Measurements from ENCODE around the gene IGFBP2. TPM values are rescaled to one million over a fixed set of nuclear protein-coding genes. Genes with fewer than 3 reads are reported as not detected.

Gene IGFBP2
- total and polyA plus RNA-seq, 9 of the 15 experiments (the other 6 are each of a cell fraction or from before 2014, with no cell fraction given), result 0.93 TPM; not detected in 8

GRCh38 chr2:216608525-216608924 lies 24.7 kb upstream of the IGFBP2 start (continued):
- TF ChIP-seq MEF2D (tag; conservative IDR thresholded peaks at IDR 0.05; ENCODE audit: low read depth), result no peak; the same call in 1 of the 2 replicates
- no peak for TF ChIP-seq HMGN3 (IDR thresholded peaks at IDR 0.05; ENCODE audit: borderline replicate concordance, extremely low read depth, insufficient read length, low read depth, low read length)
- 0 out of 2 replicates have a peak, but pooled peaks have one; percentile 56 for TF ChIP-seq ZBTB9 (CRISPR knock-in tag; IDR thresholded peaks at IDR 0.05)
- TF ChIP-seq ZNF239 (CRISPR knock-in tag; IDR thresholded peaks at IDR 0.05), result peak; percentile 63; the same call in 1 of the 2 replicates
- TF ChIP-seq E2F3 (CRISPR knock-in tag; IDR thresholded peaks at IDR 0.05), result 0 out of 2 replicates have a peak, but pooled peaks have one; percentile 48
- 0 out of 2 replicates have a peak, but pooled peaks have one; percentile 51 for TF ChIP-seq ZKSCAN8 (CRISPR knock-in tag; IDR thresholded peaks at IDR 0.05)
- peak in 1 of 2 experiments; percentile 60; a peak in 2 of 4 replicates for TF ChIP-seq ZNF639 (CRISPR knock-in tag; conservative IDR thresholded peaks at IDR 0.05 in 1 of 2, IDR thresholded peaks at IDR 0.05 in 1 of 2)
- 0 out of 2 replicates have a peak, but pooled peaks have one; percentile 39 for TF ChIP-seq PTTG1 (tag; IDR thresholded peaks at IDR 0.05; ENCODE audit: low read depth)
- TF ChIP-seq BCL6 (CRISPR knock-in tag; IDR thresholded peaks at IDR 0.05), result 0 out of 2 replicates have a peak, but pooled peaks have one; percentile 38
- no peak for TF ChIP-seq ZNF431 (CRISPR knock-in tag; IDR thresholded peaks at IDR 0.05)
